GM12878 (cell line): ENCODE data around the gene RXRG.

ENCODE experiments used
- CHD2 ChIP-seq: IDR thresholded peaks from 2 replicates; pipeline ENCODE4 v1.6.1; 2011; ENCODE audit warnings: low read depth, low read length, improper control_type of control experiment, borderline replicate concordance
- MTA3 ChIP-seq: IDR thresholded peaks from 2 replicates; pipeline ENCODE4 v1.6.1; 2012; ENCODE audit warnings: low read length, inconsistent platforms, borderline replicate concordance
- RBBP5 ChIP-seq: fragments of 200-600 bp; sonication (generic); conservative IDR thresholded peaks from 2 replicates; pipeline ENCODE4 v1.6.1; 2016
- SIN3A ChIP-seq: IDR thresholded peaks from 2 replicates; pipeline ENCODE4 v1.6.1; 2012; ENCODE audit warnings: low read depth, low read length, improper control_type of control experiment
- TF ChIP-seq, protein P1 (sequence below), 3 experiments: IDR thresholded peaks in 2 of 3; conservative IDR thresholded peaks in 1 of 3; 2 replicates each; pipeline ENCODE4 v1.5.1; 2011; ENCODE audit warnings: low read depth in 3 of 3, low read length in 3 of 3, mild to moderate bottlenecking in 3 of 3, control low read depth in 2 of 3, moderate library complexity in 2 of 3, inconsistent platforms in 1 of 3, mixed read lengths in 1 of 3; ENCODE audit not compliant: control insufficient read depth in 2 of 3, insufficient read depth in 1 of 3; ENCODE audit errors: extremely low read depth in 1 of 3

DNA sequence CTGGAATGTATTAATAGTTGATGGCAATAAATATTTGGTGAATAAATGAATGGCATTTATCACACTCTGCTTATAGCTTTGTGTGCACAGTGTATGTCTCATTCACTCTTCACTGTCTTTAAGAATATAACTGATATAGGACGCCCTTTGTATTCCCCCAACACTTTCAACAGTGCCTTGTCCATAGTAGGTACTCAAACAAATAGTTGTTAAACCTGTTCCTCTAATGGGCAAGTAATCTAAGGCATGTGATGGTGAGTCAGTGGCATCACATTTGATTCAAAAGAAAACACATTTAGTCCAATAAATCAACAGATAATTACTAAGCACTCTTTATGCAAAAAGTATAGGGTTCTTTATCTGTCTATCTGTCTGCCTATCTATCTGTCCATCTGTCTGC lies 11.2 kb upstream of the RXRG start:
- TF ChIP-seq CHD2 (no peak), RBBP5 (no peak), SIN3A (no peak), MTA3 (no peak)
- TF ChIP-seq, protein P1, sequence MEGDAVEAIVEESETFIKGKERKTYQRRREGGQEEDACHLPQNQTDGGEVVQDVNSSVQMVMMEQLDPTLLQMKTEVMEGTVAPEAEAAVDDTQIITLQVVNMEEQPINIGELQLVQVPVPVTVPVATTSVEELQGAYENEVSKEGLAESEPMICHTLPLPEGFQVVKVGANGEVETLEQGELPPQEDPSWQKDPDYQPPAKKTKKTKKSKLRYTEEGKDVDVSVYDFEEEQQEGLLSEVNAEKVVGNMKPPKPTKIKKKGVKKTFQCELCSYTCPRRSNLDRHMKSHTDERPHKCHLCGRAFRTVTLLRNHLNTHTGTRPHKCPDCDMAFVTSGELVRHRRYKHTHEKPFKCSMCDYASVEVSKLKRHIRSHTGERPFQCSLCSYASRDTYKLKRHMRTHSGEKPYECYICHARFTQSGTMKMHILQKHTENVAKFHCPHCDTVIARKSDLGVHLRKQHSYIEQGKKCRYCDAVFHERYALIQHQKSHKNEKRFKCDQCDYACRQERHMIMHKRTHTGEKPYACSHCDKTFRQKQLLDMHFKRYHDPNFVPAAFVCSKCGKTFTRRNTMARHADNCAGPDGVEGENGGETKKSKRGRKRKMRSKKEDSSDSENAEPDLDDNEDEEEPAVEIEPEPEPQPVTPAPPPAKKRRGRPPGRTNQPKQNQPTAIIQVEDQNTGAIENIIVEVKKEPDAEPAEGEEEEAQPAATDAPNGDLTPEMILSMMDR (IDR thresholded peaks at IDR 0.05 in 2 of 3, conservative IDR thresholded peaks at IDR 0.05 in 1 of 3; ENCODE audit: control insufficient read depth in 2 of 3, extremely low read depth in 1 of 3, insufficient read depth in 1 of 3, low read depth in 3 of 3, low read length in 3 of 3): no peak
